K562 (cell line): ENCODE results near the gene PPL. TPM values are rescaled to one million over a fixed set of nuclear protein-coding genes. Genes with fewer than 3 reads are reported as not detected.

Source experiments
- ARID1B ChIP-seq: fragments of 450-650 bp; IDR thresholded peaks from 2 replicates; pipeline ENCODE4 v1.6.1; 2016; ENCODE audit warnings: antibody characterized with exemption, mild to moderate bottlenecking, inconsistent platforms
- ESRRA ChIP-seq: fragments of 450-650 bp; IDR thresholded peaks from 2 replicates; pipeline ENCODE4 v1.6.1; 2014; ENCODE audit warnings: low read depth, mild to moderate bottlenecking, moderate library complexity, borderline replicate concordance
- HDAC6 ChIP-seq: IDR thresholded peaks from 2 replicates; pipeline ENCODE4 v1.6.1; 2012; ENCODE audit warnings: low read depth, mild to moderate bottlenecking, control low read depth, inconsistent platforms, low read length, moderate library complexity
- JUNB ChIP-seq: fragments of 450-650 bp; formaldehyde crosslinking; conservative IDR thresholded peaks from 2 replicates; pipeline ENCODE4 v1.4.0; 2020; ENCODE audit warnings: mild to moderate bottlenecking
- LARP7 ChIP-seq: fragments of 450-650 bp; IDR thresholded peaks from 2 replicates; pipeline ENCODE4 v1.6.1; 2016
- LEF1 ChIP-seq: fragments of 450-650 bp; IDR thresholded peaks from 2 replicates; pipeline ENCODE4 v1.6.1; 2016; ENCODE audit warnings: mild to moderate bottlenecking
- MTF1 ChIP-seq: fragments of 250-450 bp; sonication (Bioruptor Pico); IDR thresholded peaks from 2 replicates; pipeline ENCODE4 v1.9.0; 2021; ENCODE audit warnings: moderate library complexity, mild to moderate bottlenecking, inconsistent platforms, borderline replicate concordance
- NEUROD1 ChIP-seq: fragments of 150-350 bp; IDR thresholded peaks from 2 replicates; pipeline ENCODE4 v1.6.1; 2014; ENCODE audit warnings: borderline replicate concordance, low read length, low read depth; ENCODE audit not compliant: partially characterized antibody
- PHF8 ChIP-seq: fragments of 200-600 bp; sonication (generic); IDR thresholded peaks from 2 replicates; pipeline ENCODE4 v1.6.1; 2012; ENCODE audit warnings: mixed run types, mild to moderate bottlenecking, inconsistent platforms, low read length, moderate library complexity, borderline replicate concordance
- SMAD2 ChIP-seq: fragments of 150-350 bp; IDR thresholded peaks from 2 replicates; pipeline ENCODE4 v1.6.1; 2014; ENCODE audit warnings: low read depth, mild to moderate bottlenecking, low read length
- SMARCB1 ChIP-seq: IDR thresholded peaks from 2 replicates; pipeline ENCODE4 v1.6.1; 2011; ENCODE audit warnings: improper control_type of control experiment, low read depth; ENCODE audit not compliant: insufficient read length
- TOE1 ChIP-seq, 2 experiments: fragments of 450-650 bp in 1 of 2; sonication (generic) in 1 of 2; formaldehyde crosslinking in 1 of 2; IDR thresholded peaks; 2 replicates each; pipeline versions ENCODE4 v1.7.1 to v1.8.0; 2016 to 2022; ENCODE audit warnings: borderline replicate concordance in 2 of 2, mild to moderate bottlenecking in 2 of 2, antibody characterized with exemption in 1 of 2, inconsistent platforms in 1 of 2, low read depth in 1 of 2, missing genetic modification reagents in 1 of 2, moderate library complexity in 1 of 2
- ZNF766 ChIP-seq: fragments of 200-800 bp; sonication (Bioruptor generic); conservative IDR thresholded peaks from 2 replicates; pipeline ENCODE4 v1.6.1; 2016; ENCODE audit warnings: missing genetic modification characterization, missing compliant biosample characterization
- polyA plus RNA-seq, 8 experiments: library from polyadenylated mRNA; depleted of rRNA in 4 of 8; stranded (reverse) in 5 of 8; unstranded in 3 of 8; fragments of >200 nt; fragmentation: Nextera tagmentation in 2 of 8; fragmentation: Illumina TruSeq in 1 of 8; extraction: Ambion mirVana in 2 of 8; extraction: Trizol in 1 of 8; gene quantifications; 2 replicates each; pipeline versions ENCODE4 v1.2.1 to v1.2.3, GENCODE V29; 2011 to 2014; ENCODE audit warnings: inconsistent platforms in 1 of 8, missing spikeins in 1 of 8
- total RNA-seq, 7 experiments: library from RNA; depleted of rRNA in 6 of 7; stranded (reverse); fragments of >200 nt in 6 of 7; fragmentation: Illumina TruSeq in 2 of 7; extraction: Trizol in 2 of 7; gene quantifications; 2 replicates each; pipeline versions ENCODE4 v1.2.1 to v1.2.3, GENCODE V29; 2011 to 2021; ENCODE audit warnings: low replicate concordance in 1 of 7
- TF ChIP-seq, protein P1 (sequence below): sonication (generic); formaldehyde crosslinking; IDR thresholded peaks from 2 replicates; pipeline ENCODE4 v1.8.1; 2023; ENCODE audit warnings: mild to moderate bottlenecking, missing genetic modification reagents
- TF ChIP-seq, protein P2 (sequence below), 2 experiments: fragments of 450-650 bp; IDR thresholded peaks; 2 replicates each; pipeline ENCODE4 v1.6.1; 2018; ENCODE audit warnings: mild to moderate bottlenecking in 2 of 2, low read depth in 1 of 2; ENCODE audit not compliant: partially characterized antibody in 2 of 2
- TF ChIP-seq, protein P3 (sequence below): sonication (generic); formaldehyde crosslinking; IDR thresholded peaks from 2 replicates; pipeline ENCODE4 v1.9.0; 2022; ENCODE audit warnings: mild to moderate bottlenecking, missing genetic modification reagents
- TF ChIP-seq, protein P4 (sequence below): sonication (generic); formaldehyde crosslinking; IDR thresholded peaks from 2 replicates; pipeline ENCODE4 v1.8.1; 2023; ENCODE audit warnings: mild to moderate bottlenecking, missing genetic modification reagents

Gene PPL
- total and polyA plus RNA-seq, 9 of the 15 experiments (the other 6 are each of a cell fraction or from before 2014, with no cell fraction given) = 0.01 to 0.15 (median 0.07) TPM; not detected in 3

DNA sequence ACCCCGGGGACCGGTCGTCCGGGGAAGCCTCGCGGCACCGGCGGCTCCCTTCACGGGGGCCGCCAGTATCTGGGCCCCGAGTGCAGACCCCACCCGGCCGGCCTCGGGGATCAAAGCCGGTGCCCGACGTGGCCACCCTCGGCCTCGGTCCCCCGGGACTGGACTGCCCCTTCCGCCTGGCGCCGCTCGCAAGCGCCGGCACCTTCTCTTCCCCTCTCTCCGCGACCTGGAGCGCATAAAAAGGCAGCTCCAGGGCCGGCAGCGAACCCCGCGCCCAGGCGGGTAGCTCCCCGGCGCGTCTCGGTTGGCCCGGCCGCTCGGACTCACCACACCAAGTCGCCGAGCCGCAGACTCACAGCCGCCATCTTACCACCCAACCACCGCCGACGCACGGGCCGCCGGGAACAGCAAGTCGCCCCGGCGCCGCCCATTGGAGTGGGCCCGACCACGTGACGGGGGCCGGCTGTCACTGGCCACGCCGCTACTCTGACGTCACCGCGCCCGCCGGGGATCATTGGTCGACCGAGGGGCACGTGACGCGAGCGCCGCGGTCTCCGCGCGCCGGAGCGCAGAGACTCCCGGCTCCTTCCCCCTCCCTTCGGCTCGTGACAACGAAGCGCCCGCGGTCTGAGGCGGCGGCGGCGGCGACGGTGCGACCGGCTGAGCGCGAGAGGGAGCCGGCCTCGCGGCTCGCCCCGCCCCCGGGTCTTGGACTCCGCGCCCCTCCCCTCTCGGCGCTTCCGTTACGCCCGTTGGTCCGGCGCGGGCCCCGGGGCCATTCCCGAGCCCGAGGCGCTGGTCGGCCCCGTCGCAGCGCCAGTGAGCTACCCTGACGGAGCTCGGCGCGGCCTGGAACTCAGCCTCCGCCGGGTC lies 89.8 kb downstream of the PPL start, which contains the start of the genes GLYR1 and UBN1 (continued):
- TF ChIP-seq, protein P1, sequence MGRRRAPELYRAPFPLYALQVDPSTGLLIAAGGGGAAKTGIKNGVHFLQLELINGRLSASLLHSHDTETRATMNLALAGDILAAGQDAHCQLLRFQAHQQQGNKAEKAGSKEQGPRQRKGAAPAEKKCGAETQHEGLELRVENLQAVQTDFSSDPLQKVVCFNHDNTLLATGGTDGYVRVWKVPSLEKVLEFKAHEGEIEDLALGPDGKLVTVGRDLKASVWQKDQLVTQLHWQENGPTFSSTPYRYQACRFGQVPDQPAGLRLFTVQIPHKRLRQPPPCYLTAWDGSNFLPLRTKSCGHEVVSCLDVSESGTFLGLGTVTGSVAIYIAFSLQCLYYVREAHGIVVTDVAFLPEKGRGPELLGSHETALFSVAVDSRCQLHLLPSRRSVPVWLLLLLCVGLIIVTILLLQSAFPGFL = no peak
- TF ChIP-seq LEF1 (no peak), LARP7 (no peak), MTF1 (CRISPR knock-in tag) (no peak), SMAD2 (no peak), ESRRA (peak; percentile 73; the same call in 1 of the 2 replicates), NEUROD1 (peak; percentile 65), TOE1 (IDR thresholded peaks at IDR 0.05; ENCODE audit: borderline replicate concordance) (peak; percentile 98), TOE1 (CRISPR knock-in tag; IDR thresholded peaks at IDR 0.05; ENCODE audit: borderline replicate concordance, low read depth) (no peak), JUNB (CRISPR knock-in tag) (peak; percentile 58; the same call in 1 of the 2 replicates), PHF8 (peak; percentile 92; the same call in 1 of the 2 replicates), HDAC6 (no peak), ARID1B (no peak), ZNF766 (no peak), SMARCB1 (no peak)
- TF ChIP-seq, protein P2, sequence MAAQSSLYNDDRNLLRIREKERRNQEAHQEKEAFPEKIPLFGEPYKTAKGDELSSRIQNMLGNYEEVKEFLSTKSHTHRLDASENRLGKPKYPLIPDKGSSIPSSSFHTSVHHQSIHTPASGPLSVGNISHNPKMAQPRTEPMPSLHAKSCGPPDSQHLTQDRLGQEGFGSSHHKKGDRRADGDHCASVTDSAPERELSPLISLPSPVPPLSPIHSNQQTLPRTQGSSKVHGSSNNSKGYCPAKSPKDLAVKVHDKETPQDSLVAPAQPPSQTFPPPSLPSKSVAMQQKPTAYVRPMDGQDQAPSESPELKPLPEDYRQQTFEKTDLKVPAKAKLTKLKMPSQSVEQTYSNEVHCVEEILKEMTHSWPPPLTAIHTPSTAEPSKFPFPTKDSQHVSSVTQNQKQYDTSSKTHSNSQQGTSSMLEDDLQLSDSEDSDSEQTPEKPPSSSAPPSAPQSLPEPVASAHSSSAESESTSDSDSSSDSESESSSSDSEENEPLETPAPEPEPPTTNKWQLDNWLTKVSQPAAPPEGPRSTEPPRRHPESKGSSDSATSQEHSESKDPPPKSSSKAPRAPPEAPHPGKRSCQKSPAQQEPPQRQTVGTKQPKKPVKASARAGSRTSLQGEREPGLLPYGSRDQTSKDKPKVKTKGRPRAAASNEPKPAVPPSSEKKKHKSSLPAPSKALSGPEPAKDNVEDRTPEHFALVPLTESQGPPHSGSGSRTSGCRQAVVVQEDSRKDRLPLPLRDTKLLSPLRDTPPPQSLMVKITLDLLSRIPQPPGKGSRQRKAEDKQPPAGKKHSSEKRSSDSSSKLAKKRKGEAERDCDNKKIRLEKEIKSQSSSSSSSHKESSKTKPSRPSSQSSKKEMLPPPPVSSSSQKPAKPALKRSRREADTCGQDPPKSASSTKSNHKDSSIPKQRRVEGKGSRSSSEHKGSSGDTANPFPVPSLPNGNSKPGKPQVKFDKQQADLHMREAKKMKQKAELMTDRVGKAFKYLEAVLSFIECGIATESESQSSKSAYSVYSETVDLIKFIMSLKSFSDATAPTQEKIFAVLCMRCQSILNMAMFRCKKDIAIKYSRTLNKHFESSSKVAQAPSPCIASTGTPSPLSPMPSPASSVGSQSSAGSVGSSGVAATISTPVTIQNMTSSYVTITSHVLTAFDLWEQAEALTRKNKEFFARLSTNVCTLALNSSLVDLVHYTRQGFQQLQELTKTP (IDR thresholded peaks at IDR 0.05; ENCODE audit: low read depth in 1 of 2, partially characterized antibody in 2 of 2) = no peak
- TF ChIP-seq, protein P3, sequence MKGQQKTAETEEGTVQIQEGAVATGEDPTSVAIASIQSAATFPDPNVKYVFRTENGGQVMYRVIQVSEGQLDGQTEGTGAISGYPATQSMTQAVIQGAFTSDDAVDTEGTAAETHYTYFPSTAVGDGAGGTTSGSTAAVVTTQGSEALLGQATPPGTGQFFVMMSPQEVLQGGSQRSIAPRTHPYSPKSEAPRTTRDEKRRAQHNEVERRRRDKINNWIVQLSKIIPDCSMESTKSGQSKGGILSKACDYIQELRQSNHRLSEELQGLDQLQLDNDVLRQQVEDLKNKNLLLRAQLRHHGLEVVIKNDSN (CRISPR knock-in tag) = peak; percentile 99
- TF ChIP-seq, protein P4, sequence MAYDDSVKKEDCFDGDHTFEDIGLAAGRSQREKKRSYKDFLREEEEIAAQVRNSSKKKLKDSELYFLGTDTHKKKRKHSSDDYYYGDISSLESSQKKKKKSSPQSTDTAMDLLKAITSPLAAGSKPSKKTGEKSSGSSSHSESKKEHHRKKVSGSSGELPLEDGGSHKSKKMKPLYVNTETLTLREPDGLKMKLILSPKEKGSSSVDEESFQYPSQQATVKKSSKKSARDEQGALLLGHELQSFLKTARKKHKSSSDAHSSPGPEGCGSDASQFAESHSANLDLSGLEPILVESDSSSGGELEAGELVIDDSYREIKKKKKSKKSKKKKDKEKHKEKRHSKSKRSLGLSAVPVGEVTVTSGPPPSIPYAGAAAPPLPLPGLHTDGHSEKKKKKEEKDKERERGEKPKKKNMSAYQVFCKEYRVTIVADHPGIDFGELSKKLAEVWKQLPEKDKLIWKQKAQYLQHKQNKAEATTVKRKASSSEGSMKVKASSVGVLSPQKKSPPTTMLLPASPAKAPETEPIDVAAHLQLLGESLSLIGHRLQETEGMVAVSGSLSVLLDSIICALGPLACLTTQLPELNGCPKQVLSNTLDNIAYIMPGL (CRISPR knock-in tag) = no peak; the same call in 1 of the 2 replicates
